SU-DHL-6 (cell line): ENCODE results near the gene KRTAP5-6.

ENCODE experiments used
- EZH2phosphoT487 ChIP-seq: fragments of 200-600 bp; sonication (generic), shearing (Covaris generic); conservative IDR thresholded peaks from 2 replicates; pipeline ENCODE4 v1.6.1; 2018; ENCODE audit warnings: mild to moderate bottlenecking, antibody characterized with exemption, low read length, moderate library complexity, mixed read lengths
- TF ChIP-seq, protein P1 (sequence below): fragments of 200-600 bp; sonication (generic); IDR thresholded peaks from one replicate; pipeline ENCODE4 v1.5.1; 2017; ENCODE audit warnings: antibody characterized with exemption, mild to moderate bottlenecking, low read length, moderate library complexity; ENCODE audit not compliant: insufficient read depth, poor library complexity, severe bottlenecking

DNA sequence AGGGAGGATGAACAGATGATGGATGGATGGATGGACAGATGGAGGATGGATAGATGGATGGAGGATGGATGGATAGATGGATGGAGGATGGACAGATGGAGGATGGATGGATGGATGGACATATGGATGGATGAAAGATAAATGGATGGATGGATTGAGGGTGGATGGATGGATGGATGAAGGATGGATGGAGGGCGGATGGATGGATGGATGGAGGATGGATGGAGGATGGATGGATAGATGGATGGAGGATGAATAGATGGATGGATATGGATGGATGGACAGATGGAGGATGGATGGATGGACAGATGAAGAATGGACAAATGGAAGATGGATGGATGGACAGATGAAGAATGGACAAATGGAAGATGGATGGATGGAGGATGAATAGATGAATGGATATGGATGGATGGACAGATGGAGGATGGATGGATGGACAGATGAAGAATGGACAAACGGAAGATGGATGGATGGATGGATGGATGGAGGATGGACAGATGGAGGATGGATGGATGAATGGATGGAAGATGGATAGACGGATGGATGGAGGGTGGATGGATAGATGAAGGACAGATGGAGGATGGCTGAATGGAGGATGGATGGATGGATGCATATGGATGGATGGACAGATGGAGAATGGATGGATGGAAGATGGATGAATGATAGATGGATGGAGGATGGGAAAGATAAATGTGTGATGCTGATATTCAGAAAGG lies 46.0 kb downstream of the KRTAP5-6 start:
- TF ChIP-seq, protein P1, sequence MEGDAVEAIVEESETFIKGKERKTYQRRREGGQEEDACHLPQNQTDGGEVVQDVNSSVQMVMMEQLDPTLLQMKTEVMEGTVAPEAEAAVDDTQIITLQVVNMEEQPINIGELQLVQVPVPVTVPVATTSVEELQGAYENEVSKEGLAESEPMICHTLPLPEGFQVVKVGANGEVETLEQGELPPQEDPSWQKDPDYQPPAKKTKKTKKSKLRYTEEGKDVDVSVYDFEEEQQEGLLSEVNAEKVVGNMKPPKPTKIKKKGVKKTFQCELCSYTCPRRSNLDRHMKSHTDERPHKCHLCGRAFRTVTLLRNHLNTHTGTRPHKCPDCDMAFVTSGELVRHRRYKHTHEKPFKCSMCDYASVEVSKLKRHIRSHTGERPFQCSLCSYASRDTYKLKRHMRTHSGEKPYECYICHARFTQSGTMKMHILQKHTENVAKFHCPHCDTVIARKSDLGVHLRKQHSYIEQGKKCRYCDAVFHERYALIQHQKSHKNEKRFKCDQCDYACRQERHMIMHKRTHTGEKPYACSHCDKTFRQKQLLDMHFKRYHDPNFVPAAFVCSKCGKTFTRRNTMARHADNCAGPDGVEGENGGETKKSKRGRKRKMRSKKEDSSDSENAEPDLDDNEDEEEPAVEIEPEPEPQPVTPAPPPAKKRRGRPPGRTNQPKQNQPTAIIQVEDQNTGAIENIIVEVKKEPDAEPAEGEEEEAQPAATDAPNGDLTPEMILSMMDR: no peak
- no peak for TF ChIP-seq EZH2phosphoT487
